GM13976 (cell line): ENCODE data around the gene RELN.
"Not testable (repeated sequence)": the region's sequence is repeated elsewhere in the genome, so short reads cannot be mapped to it uniquely, and the experiment has no call there.

Source experiments
- DNase-seq: peaks from one replicate; pipeline ENCODE4 v3.0.0; 2012; ENCODE audit warnings: low spot score
- CTCF ChIP-seq: IDR thresholded peaks from 2 replicates; pipeline ENCODE4 v1.5.1; 2012; ENCODE audit warnings: borderline replicate concordance, mild to moderate bottlenecking; ENCODE audit not compliant: insufficient read depth; ENCODE audit errors: extremely low read depth, missing control alignments, control extremely low read depth
- in situ Hi-C: fragments of 300-500 bp; cut with MboI; formaldehyde crosslinking; loops from one replicate; pipeline ENCODE4 v1.12.0; 2022; ENCODE audit warnings: low sequenced_read_pairs, mixed read lengths, inconsistent platforms; ENCODE audit not compliant: unreplicated experiment

RELN gene

GRCh38 chr7:103791894-103792293, 197.6 kb downstream of the RELN start:
- DNase-seq = no peak
- no peak for TF ChIP-seq CTCF
- in situ Hi-C loops = no loop called here

- DNase-seq, in situ Hi-C loops: not testable (repeated sequence)
These were observed 202.4 kb downstream of the RELN start for GRCh38 chr7:103787041-103787440.

- in situ Hi-C loops = no loop called here
- no peak for DNase-seq
- no peak for TF ChIP-seq CTCF
These were observed 204.7 kb downstream of the RELN start for GRCh38 chr7:103784646-103785286.

- in situ Hi-C loops = no loop called here
- no peak for DNase-seq
- TF ChIP-seq CTCF = no peak
These were observed 208.0 kb downstream of the RELN start for GRCh38 chr7:103781409-103781808.

GRCh38 chr7:103780561-103780960, 208.9 kb downstream of the RELN start:
- in situ Hi-C loops, DNase-seq: not testable (repeated sequence)

- in situ Hi-C loops = no loop called here
- DNase-seq = no peak
- no peak for TF ChIP-seq CTCF
These were observed 212.0 kb downstream of the RELN start for GRCh38 chr7:103777440-103777839.

- no peak for DNase-seq
- TF ChIP-seq CTCF = no peak
- in situ Hi-C loops = no loop called here
These were observed 215.7 kb downstream of the RELN start for GRCh38 chr7:103773726-103774125.
